OCI-LY3 (cell line): ENCODE data around the gene ANKRD31.

Experiments used
- EZH2phosphoT487 ChIP-seq: fragments of 200-600 bp; shearing (Covaris generic); IDR thresholded peaks from 2 replicates; pipeline ENCODE4 v1.6.1; 2018; ENCODE audit warnings: antibody characterized with exemption, mixed run types, low read depth
- TF ChIP-seq, protein P1 (sequence below): fragments of 200-600, 300-600 bp; sonication (generic); IDR thresholded peaks from 2 replicates; pipeline ENCODE4 v1.5.1; 2014; ENCODE audit warnings: antibody characterized with exemption, low read length, low read depth

DNA sequence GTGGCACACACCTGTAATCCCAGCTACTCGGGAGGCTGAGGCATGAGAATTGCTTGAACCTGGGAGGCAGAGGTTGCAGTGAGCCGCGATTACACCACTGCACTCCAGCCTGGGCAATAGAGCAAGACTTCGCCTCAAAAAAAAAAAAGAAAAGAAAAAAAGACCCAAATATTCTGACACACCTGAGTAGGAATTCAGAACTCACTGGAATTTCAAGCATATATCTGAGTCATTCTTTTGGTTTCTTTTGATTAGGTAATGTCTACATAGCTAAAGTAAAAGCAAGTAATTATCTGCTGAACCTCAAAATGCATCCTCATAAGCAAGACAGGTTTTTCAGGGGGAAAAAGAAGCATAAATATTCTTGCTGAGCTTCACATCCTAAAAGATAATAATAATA lies 35.9 kb downstream of the ANKRD31 start:
- TF ChIP-seq EZH2phosphoT487: no peak
- TF ChIP-seq, protein P1, sequence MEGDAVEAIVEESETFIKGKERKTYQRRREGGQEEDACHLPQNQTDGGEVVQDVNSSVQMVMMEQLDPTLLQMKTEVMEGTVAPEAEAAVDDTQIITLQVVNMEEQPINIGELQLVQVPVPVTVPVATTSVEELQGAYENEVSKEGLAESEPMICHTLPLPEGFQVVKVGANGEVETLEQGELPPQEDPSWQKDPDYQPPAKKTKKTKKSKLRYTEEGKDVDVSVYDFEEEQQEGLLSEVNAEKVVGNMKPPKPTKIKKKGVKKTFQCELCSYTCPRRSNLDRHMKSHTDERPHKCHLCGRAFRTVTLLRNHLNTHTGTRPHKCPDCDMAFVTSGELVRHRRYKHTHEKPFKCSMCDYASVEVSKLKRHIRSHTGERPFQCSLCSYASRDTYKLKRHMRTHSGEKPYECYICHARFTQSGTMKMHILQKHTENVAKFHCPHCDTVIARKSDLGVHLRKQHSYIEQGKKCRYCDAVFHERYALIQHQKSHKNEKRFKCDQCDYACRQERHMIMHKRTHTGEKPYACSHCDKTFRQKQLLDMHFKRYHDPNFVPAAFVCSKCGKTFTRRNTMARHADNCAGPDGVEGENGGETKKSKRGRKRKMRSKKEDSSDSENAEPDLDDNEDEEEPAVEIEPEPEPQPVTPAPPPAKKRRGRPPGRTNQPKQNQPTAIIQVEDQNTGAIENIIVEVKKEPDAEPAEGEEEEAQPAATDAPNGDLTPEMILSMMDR: no peak
